Activated T-cell treated with anti-CD3 and anti-CD28 coated beads, Interleukin-2, amount 50 U/mL, for 72 hours (primary cell): ENCODE measurements around the gene RIN3. TPM values are rescaled to one million over a fixed set of nuclear protein-coding genes. Genes with fewer than 3 reads are reported as not detected.

ENCODE experiments used
- ATAC-seq, 2 donors: fragments of 150-1000 bp; cut with Tn5 transposase; replicated peaks in 1 of 2; 2 replicates each; pipeline ENCODE4 v1.10.0; 2021; ENCODE audit warnings: moderate library complexity in 2 of 2, mild to moderate bottlenecking in 1 of 2
- DNase-seq, 2 donors: peaks; one replicate each; pipeline ENCODE4 v3.0.0; 2021 to 2022; ENCODE audit warnings: mixed read lengths in 1 of 2
- H3K27ac Mint-ChIP-seq: one replicate; pipeline ENCODE4 v1.8.0; 2022; ENCODE audit warnings: mild to moderate bottlenecking, moderate library complexity, mixed read lengths
- H3K27me3 Mint-ChIP-seq: one replicate; pipeline ENCODE4 v1.8.0; 2022; ENCODE audit warnings: low read depth, mixed read lengths
- H3K36me3 Mint-ChIP-seq, 2 donors: one replicate each; pipeline ENCODE4 v1.8.0; 2022; ENCODE audit warnings: mixed read lengths in 2 of 2, mild to moderate bottlenecking in 1 of 2; ENCODE audit not compliant: insufficient read depth in 2 of 2
- H3K4me1 Mint-ChIP-seq: one replicate; pipeline ENCODE4 v1.8.0; 2022; ENCODE audit warnings: low read depth, mixed read lengths
- H3K4me3 Mint-ChIP-seq, 2 donors: one replicate each; pipeline ENCODE4 v1.8.0; 2022; ENCODE audit warnings: mild to moderate bottlenecking in 2 of 2, mixed read lengths in 2 of 2, moderate library complexity in 2 of 2
- H3K9me3 Mint-ChIP-seq, 2 donors: one replicate each; pipeline ENCODE4 v1.8.0; 2022; ENCODE audit warnings: mixed read lengths in 2 of 2
- total RNA-seq, 2 donors: library from RNA; stranded (reverse); gene quantifications; one replicate each; pipeline ENCODE4 v1.2.3, GENCODE V29; 2022

The RIN3 gene
- total RNA-seq, 2 donors from 2014 or later: 33.6 to 36.3 TPM

- peaks cover 5% of the 10 kb centered on the region for H3K27me3 Mint-ChIP-seq
- no peak overlapping the region for H3K27ac Mint-ChIP-seq
- ATAC-seq (no peak), DNase-seq (no peak)
- H3K9me3 Mint-ChIP-seq: peaks cover 2% of the 10 kb centered on the region in 2 donors
- H3K4me1 Mint-ChIP-seq: peaks cover 13% of the 10 kb centered on the region
- no peak overlapping the region for H3K4me3 Mint-ChIP-seq
- H3K36me3 Mint-ChIP-seq: peaks cover 1 to 7% of the 10 kb centered on the region in 2 donors
Observed at GRCh38 chr14:92473969-92474535, 39.5 kb upstream of the RIN3 start.

GRCh38 chr14:92475037-92475436 lies 38.5 kb upstream of the RIN3 start:
- DNase-seq (no peak), ATAC-seq (no peak)
- no peak overlapping the region for H3K27ac Mint-ChIP-seq
- peaks cover 13% of the 10 kb centered on the region for H3K4me1 Mint-ChIP-seq
- H3K36me3 Mint-ChIP-seq: peaks cover 1 to 7% of the 10 kb centered on the region in 2 donors
- H3K9me3 Mint-ChIP-seq: peaks cover 2% of the 10 kb centered on the region in 2 donors
- H3K27me3 Mint-ChIP-seq: peaks cover 8% of the 10 kb centered on the region
- H3K4me3 Mint-ChIP-seq: no peak overlapping the region

- DNase-seq (no peak), ATAC-seq (no peak)
- Mint-ChIP-seq H3K4me3 (no peak overlapping the region), H3K36me3 (peaks cover 1 to 7% of the 10 kb centered on the region in 2 donors), H3K27me3 (peaks cover 8% of the 10 kb centered on the region), H3K4me1 (peaks cover 13% of the 10 kb centered on the region), H3K9me3 (peaks cover 2% of the 10 kb centered on the region in 2 donors), H3K27ac (no peak overlapping the region)
Observed at GRCh38 chr14:92475451-92476187, 38.0 kb upstream of the RIN3 start.

GRCh38 chr14:92480856-92481255 lies 32.7 kb upstream of the RIN3 start:
- Mint-ChIP-seq H3K9me3 (peaks cover 2% of the 10 kb centered on the region in 2 donors), H3K4me1 (no peaks in the 10 kb centered on the region), H3K36me3 (peaks cover 1 to 7% of the 10 kb centered on the region in 2 donors), H3K4me3 (no peak overlapping the region), H3K27me3 (peaks cover 19% of the 10 kb centered on the region), H3K27ac (no peak overlapping the region)
- ATAC-seq: no peak
- no peak for DNase-seq

- Mint-ChIP-seq H3K4me3 (no peak overlapping the region), H3K9me3 (peaks cover 2% of the 10 kb centered on the region in 2 donors), H3K36me3 (peaks cover 1 to 7% of the 10 kb centered on the region in 2 donors), H3K27ac (no peak overlapping the region), H3K4me1 (no peaks in the 10 kb centered on the region), H3K27me3 (peaks cover 19% of the 10 kb centered on the region)
- DNase-seq: no peak
- no peak for ATAC-seq
Observed at GRCh38 chr14:92481386-92481785, 32.2 kb upstream of the RIN3 start.

GRCh38 chr14:92481811-92482555 lies 31.6 kb upstream of the RIN3 start:
- Mint-ChIP-seq H3K4me1 (peaks cover 2% of the 10 kb centered on the region), H3K9me3 (peaks cover 0 to 2% of the 10 kb centered on the region in 2 donors), H3K27me3 (peaks cover 20% of the 10 kb centered on the region), H3K36me3 (peaks cover 1 to 7% of the 10 kb centered on the region in 2 donors), H3K27ac (no peak overlapping the region), H3K4me3 (no peak overlapping the region)
- no peak for DNase-seq
- ATAC-seq: no peak

- Mint-ChIP-seq H3K27ac (no peak overlapping the region), H3K9me3 (peaks cover 0 to 1% of the 10 kb centered on the region in 2 donors), H3K4me3 (no peak overlapping the region), H3K36me3 (peaks cover 0 to 7% of the 10 kb centered on the region in 2 donors), H3K27me3 (peaks cover 26% of the 10 kb centered on the region), H3K4me1 (peaks cover 8% of the 10 kb centered on the region)
- DNase-seq (no peak), ATAC-seq (no peak)
Observed at GRCh38 chr14:92482621-92483319, 30.8 kb upstream of the RIN3 start.

GRCh38 chr14:92484132-92484823 lies 29.3 kb upstream of the RIN3 start:
- DNase-seq: no peak
- Mint-ChIP-seq H3K36me3 (no peaks in the 10 kb centered on the region), H3K4me3 (no peak overlapping the region), H3K27ac (no peak overlapping the region), H3K27me3 (peaks cover 19% of the 10 kb centered on the region), H3K4me1 (peaks cover 8% of the 10 kb centered on the region), H3K9me3 (no peaks in the 10 kb centered on the region)
- no peak for ATAC-seq

GRCh38 chr14:92486881-92487280 lies 26.7 kb upstream of the RIN3 start:
- no peak overlapping the region for H3K4me3 Mint-ChIP-seq
- ATAC-seq: no peak
- H3K27ac Mint-ChIP-seq: no peak overlapping the region
- no peaks in the 10 kb centered on the region for H3K9me3 Mint-ChIP-seq
- H3K27me3 Mint-ChIP-seq: peaks cover 18% of the 10 kb centered on the region
- no peaks in the 10 kb centered on the region for H3K36me3 Mint-ChIP-seq
- peaks cover 8% of the 10 kb centered on the region for H3K4me1 Mint-ChIP-seq
- no peak for DNase-seq

GRCh38 chr14:92487513-92488133 lies 26.0 kb upstream of the RIN3 start:
- Mint-ChIP-seq H3K9me3 (no peaks in the 10 kb centered on the region), H3K27ac (no peak overlapping the region), H3K4me1 (peaks cover 8% of the 10 kb centered on the region), H3K27me3 (peaks cover 18% of the 10 kb centered on the region), H3K36me3 (no peaks in the 10 kb centered on the region), H3K4me3 (no peak overlapping the region)
- DNase-seq (no peak), ATAC-seq (no peak)

GRCh38 chr14:92489394-92490238 lies 24.0 kb upstream of the RIN3 start:
- Mint-ChIP-seq H3K36me3 (no peaks in the 10 kb centered on the region), H3K27me3 (peaks cover 8% of the 10 kb centered on the region), H3K4me1 (peaks cover 8% of the 10 kb centered on the region), H3K27ac (no peak overlapping the region), H3K4me3 (no peak overlapping the region), H3K9me3 (no peaks in the 10 kb centered on the region)
- ATAC-seq (no peak), DNase-seq (no peak)
